BLaER1 (cell line): Measurements from ENCODE around the gene ARFIP2.

ENCODE experiments used
- H3K27ac ChIP-seq: shearing (Covaris generic); formaldehyde crosslinking; 2 replicates; pipeline ENCODE4 v1.8.1; 2022
- H3K27me3 ChIP-seq: shearing (Covaris generic); formaldehyde crosslinking; 2 replicates; pipeline ENCODE4 v1.8.1; 2022
- H3K36me3 ChIP-seq: shearing (Covaris generic); formaldehyde crosslinking; 2 replicates; pipeline ENCODE4 v1.8.1; 2022
- H3K4me1 ChIP-seq: shearing (Covaris generic); formaldehyde crosslinking; 2 replicates; pipeline ENCODE4 v1.8.1; 2022
- H3K4me2 ChIP-seq: shearing (Covaris generic); formaldehyde crosslinking; 2 replicates; pipeline ENCODE4 v1.8.1; 2022
- H3K4me3 ChIP-seq: shearing (Covaris generic); formaldehyde crosslinking; 2 replicates; pipeline ENCODE4 v1.8.1; 2022
- H3K9ac ChIP-seq: shearing (Covaris generic); formaldehyde crosslinking; 2 replicates; pipeline ENCODE4 v1.8.1; 2022
- H3K9me3 ChIP-seq: shearing (Covaris generic); formaldehyde crosslinking; 2 replicates; pipeline ENCODE4 v1.8.1; 2022
- H4K20me1 ChIP-seq: shearing (Covaris generic); formaldehyde crosslinking; 2 replicates; pipeline ENCODE4 v1.8.1; 2022
- Cebpa-rat ChIP-seq: shearing (Covaris generic); IDR thresholded peaks from 2 replicates; pipeline ENCODE4 v1.8.1; 2022

The ARFIP2 gene

DNA sequence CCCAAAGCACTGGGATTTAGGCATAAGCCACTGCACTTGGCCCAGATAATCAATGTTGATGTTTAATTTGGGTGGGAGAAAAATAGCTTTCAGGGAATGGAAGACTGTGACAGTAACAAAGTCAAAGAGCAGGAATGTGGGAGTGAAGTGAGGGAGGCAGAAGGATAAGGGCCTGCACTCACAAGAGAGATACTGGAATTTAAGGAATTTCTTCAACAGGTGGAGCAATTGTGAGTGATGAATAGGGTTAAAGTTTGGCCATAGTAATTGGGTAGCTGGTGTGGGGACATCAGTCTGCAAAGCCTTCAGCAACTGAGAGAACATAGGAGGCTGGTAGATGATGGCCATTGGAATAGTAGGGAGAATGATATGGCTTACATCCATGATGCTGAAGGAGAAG lies 53.6 kb downstream of the ARFIP2 start:
- no peaks in the 10 kb centered on the region for H4K20me1 ChIP-seq
- H3K27ac ChIP-seq, result no peak overlapping the region
- no peaks in the 10 kb centered on the region for H3K4me1 ChIP-seq
- H3K9ac ChIP-seq, result no peak overlapping the region
- H3K27me3 ChIP-seq, result no peaks in the 10 kb centered on the region
- H3K36me3 ChIP-seq, result no peaks in the 10 kb centered on the region
- no peaks in the 10 kb centered on the region for H3K9me3 ChIP-seq
- TF ChIP-seq Cebpa-rat, result no peak
- H3K4me3 ChIP-seq, result no peak overlapping the region
- H3K4me2 ChIP-seq, result no peak overlapping the region
